HG03064 (cell line): Measurements from ENCODE around the gene NEURL1B.

ENCODE experiments used
- ATAC-seq: cut with Tn5 transposase; IDR thresholded peaks from one replicate; pipeline ENCODE4 v1.9.1; 2021; ENCODE audit warnings: low read depth; ENCODE audit not compliant: unreplicated experiment

The NEURL1B gene

GRCh38 chr5:172713113-172713808 is 72.2 kb downstream of the NEURL1B start:
- ATAC-seq = no peak

GRCh38 chr5:172713809-172714490 is 72.9 kb downstream of the NEURL1B start:
- no peak for ATAC-seq

GRCh38 chr5:172714491-172715420 is 73.7 kb downstream of the NEURL1B start:
- peak; percentile 54 for ATAC-seq

- ATAC-seq = no peak
Observed at GRCh38 chr5:172715421-172715780, 74.3 kb downstream of the NEURL1B start.

GRCh38 chr5:172715931-172716682 is 75.0 kb downstream of the NEURL1B start:
- ATAC-seq = no peak

GRCh38 chr5:172716796-172717313 is 75.8 kb downstream of the NEURL1B start:
- ATAC-seq = no peak

GRCh38 chr5:172717481-172718195 is 76.6 kb downstream of the NEURL1B start:
- ATAC-seq = no peak

GRCh38 chr5:172718527-172719114 is 77.6 kb downstream of the NEURL1B start:
- ATAC-seq = no peak

GRCh38 chr5:172719211-172719610 is 78.1 kb downstream of the NEURL1B start:
- no peak for ATAC-seq

GRCh38 chr5:172720655-172721054 is 79.6 kb downstream of the NEURL1B start:
- ATAC-seq = no peak

GRCh38 chr5:172721455-172722326 is 80.6 kb downstream of the NEURL1B start:
- ATAC-seq = no peak

- no peak for ATAC-seq
Observed at GRCh38 chr5:172722327-172722815, 81.3 kb downstream of the NEURL1B start.

- no peak for ATAC-seq
Observed at GRCh38 chr5:172723508-172723907, 82.4 kb downstream of the NEURL1B start.

- no peak for ATAC-seq
Observed at GRCh38 chr5:172724242-172725183, 83.5 kb downstream of the NEURL1B start.

GRCh38 chr5:172725273-172725672 is 84.2 kb downstream of the NEURL1B start:
- ATAC-seq = no peak

GRCh38 chr5:172725785-172726184 is 84.7 kb downstream of the NEURL1B start:
- ATAC-seq = no peak

GRCh38 chr5:172726966-172727365 is 85.9 kb downstream of the NEURL1B start:
- no peak for ATAC-seq
